H1 (cell line): ENCODE data around the gene PLXNA4.

Experiments
- BRCA1 ChIP-seq: IDR thresholded peaks from 2 replicates; pipeline ENCODE4 v1.6.1; 2012; ENCODE audit warnings: low read depth, low read length, improper control_type of control experiment
- CEBPB ChIP-seq: IDR thresholded peaks from 2 replicates; pipeline ENCODE4 v1.6.1; 2012; ENCODE audit warnings: low read depth, low read length
- CREB1 ChIP-seq: IDR thresholded peaks from 2 replicates; pipeline ENCODE4 v1.6.1; 2012; ENCODE audit warnings: inconsistent platforms
- CTCF ChIP-seq, 3 experiments: IDR thresholded peaks; 1 replicate in 2 of 3; 2 replicates in 1 of 3; pipeline versions ENCODE4 v1.5.1 to v1.6.1; 2011; ENCODE audit warnings: low read length in 3 of 3, mild to moderate bottlenecking in 3 of 3, inconsistent platforms in 2 of 3, low read depth in 1 of 3, moderate library complexity in 1 of 3; ENCODE audit not compliant: insufficient read depth in 1 of 3; ENCODE audit errors: control extremely low read depth in 1 of 3
- EZH2 ChIP-seq: fragments of 200-600 bp; sonication (generic); IDR thresholded peaks from 2 replicates; pipeline ENCODE4 v1.7.1; 2012; ENCODE audit warnings: low read depth, mild to moderate bottlenecking, moderate library complexity, low read length, inconsistent platforms; ENCODE audit not compliant: severe bottlenecking
- RAD21 ChIP-seq, 2 experiments: IDR thresholded peaks in 1 of 2; conservative IDR thresholded peaks in 1 of 2; 2 replicates each; pipeline ENCODE4 v1.6.1; 2011; ENCODE audit warnings: low read depth in 2 of 2, low read length in 2 of 2, improper control_type of control experiment in 1 of 2, inconsistent platforms in 1 of 2, mild to moderate bottlenecking in 1 of 2, moderate library complexity in 1 of 2
- SP4 ChIP-seq: IDR thresholded peaks from 2 replicates; pipeline ENCODE4 v1.6.1; 2012; ENCODE audit warnings: low read length, inconsistent platforms
- SRF ChIP-seq: IDR thresholded peaks from 2 replicates; pipeline ENCODE4 v1.6.1; 2011; ENCODE audit warnings: mild to moderate bottlenecking, low read depth, low read length, moderate library complexity
- TAF7 ChIP-seq: optimal IDR thresholded peaks from 2 replicates; pipeline ENCODE3; 2011; ENCODE audit warnings: low read depth, mild to moderate bottlenecking, inconsistent platforms, low read length, moderate library complexity, borderline replicate concordance

DNA sequence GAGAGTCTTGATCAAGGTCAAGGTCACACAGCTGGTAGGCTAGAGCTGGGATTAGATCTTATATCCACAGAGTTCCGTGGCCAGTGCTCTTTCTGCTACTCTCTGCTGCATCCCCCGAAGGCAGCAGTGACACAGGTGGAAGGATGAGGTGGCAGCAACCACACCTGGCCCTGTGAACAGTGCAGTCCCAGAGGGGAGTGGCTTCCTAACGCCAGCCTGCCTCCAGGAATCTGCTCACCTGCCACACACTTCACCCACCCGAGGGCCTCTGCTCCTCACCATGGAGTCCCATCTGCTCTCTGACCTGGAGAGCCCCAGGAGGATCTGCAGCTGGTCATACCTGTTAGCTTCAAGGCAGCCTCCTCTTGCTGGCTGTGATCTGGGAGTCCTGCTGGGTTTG, 484.2 kb downstream of the PLXNA4 start:
- TF ChIP-seq BRCA1 (no peak), CTCF (IDR thresholded peaks at IDR 0.05; ENCODE audit: control extremely low read depth in 1 of 3, insufficient read depth in 1 of 3, low read depth in 1 of 3, low read length in 3 of 3) (no peak), SP4 (no peak), CEBPB (no peak), SRF (no peak), EZH2 (no peak), TAF7 (no peak), RAD21 (IDR thresholded peaks at IDR 0.05 in 1 of 2, conservative IDR thresholded peaks at IDR 0.05 in 1 of 2; ENCODE audit: low read depth in 2 of 2, low read length in 2 of 2) (no peak), CREB1 (no peak)
